Endothelial cell of umbilical vein (primary cell): Measurements from ENCODE around the gene PTPRQ. TPM values are rescaled to one million over a fixed set of nuclear protein-coding genes. Genes with fewer than 3 reads are reported as not detected.

Experiments used
- BruUV-seq: library from RNA; stranded (reverse); fragments of 400-500 nt; replicated peaks from 2 replicates; lab custom pipeline; 2021; lab: Mats Ljungman, UMichigan
- CTCF ChIA-PET: fragments of 300-600, 350-600 bp; sonication (Branson Sonifier 250); formaldehyde crosslinking; loops from one replicate; lab custom pipeline; 2021; ENCODE audit warnings: antibody characterized with exemption, inconsistent platforms; lab: Charles Lee
- POLR2A ChIA-PET: fragments of 300-600, 350-600 bp; sonication (Branson Sonifier 250); formaldehyde crosslinking; loops from one replicate; lab custom pipeline; 2021; ENCODE audit warnings: antibody characterized with exemption, inconsistent platforms; lab: Charles Lee
- DNase-seq: peaks from one replicate; pipeline ENCODE4 v3.0.0-alpha.2; 2011; ENCODE audit warnings: low read depth, low spot score
- FAIRE-seq: peaks from 2 replicates; lab custom pipeline; 2011; peaks lifted over from hg19 to GRCh38; lab: Jason Lieb, UNC
- H2AFZ ChIP-seq: 2 replicates; pipeline ENCODE4 v1.6.0; 2012; ENCODE audit warnings: low read depth, low read length, control low read depth, inconsistent platforms
- H3K27ac ChIP-seq: 2 replicates; pipeline ENCODE4 v1.5.1; 2011; ENCODE audit warnings: low read depth, mild to moderate bottlenecking, control low read depth, low read length, moderate library complexity; ENCODE audit not compliant: insufficient read depth
- H3K27me3 ChIP-seq, 2 experiments: 2 replicates each; pipeline versions ENCODE4 v1.6.0 to v1.6.1; 2011; ENCODE audit warnings: low read length in 2 of 2, mixed read lengths in 1 of 2; ENCODE audit not compliant: control insufficient read depth in 2 of 2, insufficient read depth in 2 of 2
- H3K36me3 ChIP-seq, 2 experiments: 2 replicates in 1 of 2; 3 replicates in 1 of 2; pipeline ENCODE4 v1.5.1; 2011; ENCODE audit warnings: low read length in 2 of 2, mild to moderate bottlenecking in 1 of 2, moderate library complexity in 1 of 2; ENCODE audit not compliant: control insufficient read depth in 2 of 2, insufficient read depth in 2 of 2; ENCODE audit errors: extremely low read depth in 1 of 2
- H3K4me1 ChIP-seq: 3 replicates; pipeline ENCODE4 v1.5.1; 2011; ENCODE audit warnings: mild to moderate bottlenecking, low read length; ENCODE audit not compliant: control insufficient read depth, insufficient read depth; ENCODE audit errors: extremely low read depth
- H3K4me2 ChIP-seq: 2 replicates; pipeline ENCODE4 v1.6.1; 2011; ENCODE audit warnings: low read length, control low read depth, mixed read lengths; ENCODE audit not compliant: insufficient read depth
- H3K4me3 ChIP-seq, 3 experiments: fragments of 200-600 bp in 1 of 3; sonication (generic), shearing (Covaris generic) in 1 of 3; replicated peaks in 1 of 3; 2 replicates each; pipeline ENCODE4 v1.5.1; 2011 to 2016; ENCODE audit warnings: control low read depth in 3 of 3, low read length in 3 of 3, mild to moderate bottlenecking in 2 of 3, inconsistent platforms in 1 of 3, low read depth in 1 of 3, moderate library complexity in 1 of 3; ENCODE audit not compliant: insufficient read depth in 1 of 3
- H3K79me2 ChIP-seq: 2 replicates; pipeline ENCODE4 v1.6.0; 2012; ENCODE audit warnings: low read length, inconsistent platforms; ENCODE audit not compliant: control insufficient read depth, insufficient read depth
- H3K9ac ChIP-seq: replicated peaks from 2 replicates; pipeline ENCODE3; 2011; ENCODE audit warnings: low read length, control low read depth; ENCODE audit not compliant: insufficient read depth; ENCODE audit errors: extremely low read depth
- H3K9me1 ChIP-seq: replicated peaks from 3 replicates; pipeline ENCODE4 v1.6.0; 2011; ENCODE audit warnings: mild to moderate bottlenecking, low read length; ENCODE audit not compliant: control insufficient read depth, insufficient read depth; ENCODE audit errors: extremely low read depth
- H3K9me3 ChIP-seq: replicated peaks from 2 replicates; pipeline ENCODE4 v1.5.1; 2012; ENCODE audit warnings: low read length, inconsistent platforms; ENCODE audit not compliant: control insufficient read depth, insufficient read depth
- H4K20me1 ChIP-seq: replicated peaks from 2 replicates; pipeline ENCODE3; 2011; ENCODE audit warnings: mild to moderate bottlenecking, low read length; ENCODE audit not compliant: control insufficient read depth, insufficient read depth; ENCODE audit errors: extremely low read depth
- FOS ChIP-seq: IDR thresholded peaks from 2 replicates; pipeline ENCODE4 v1.6.1; 2011; ENCODE audit warnings: mild to moderate bottlenecking, low read length, moderate library complexity, borderline replicate concordance; ENCODE audit not compliant: insufficient read depth
- GATA2 ChIP-seq: IDR thresholded peaks from 2 replicates; pipeline ENCODE4 v1.7.0; 2011; ENCODE audit warnings: low read depth, mild to moderate bottlenecking, moderate library complexity, mixed read lengths, low read length; ENCODE audit not compliant: insufficient read length, insufficient read depth
- POLR2AphosphoS5 ChIP-seq: IDR thresholded peaks from 2 replicates; pipeline ENCODE4 v1.6.1; 2012; ENCODE audit warnings: low read depth, mild to moderate bottlenecking, control low read depth, low read length, moderate library complexity; ENCODE audit not compliant: insufficient read depth
- dilution Hi-C: fragments of 300-500 bp; cut with MboI; formaldehyde crosslinking; loops from one replicate; pipeline ENCODE4 v1.15.0; 2019; ENCODE audit warnings: low sequenced_read_pairs; ENCODE audit not compliant: extremely low pct_ligation_motif_present
- intact Hi-C: fragments of 100-400 bp; cut with micrococcal nuclease; formaldehyde crosslinking; loops from one replicate; pipeline ENCODE4 v1.10.0; 2022
- polyA plus RNA-seq, 4 experiments: library from polyadenylated mRNA; depleted of rRNA in 3 of 4; stranded (reverse) in 3 of 4; unstranded in 1 of 4; fragments of >200 nt; gene quantifications; 2 replicates each; pipeline versions ENCODE4 v1.2.1 to v1.2.3, GENCODE V29; 2011 to 2012; ENCODE audit warnings: missing spikeins in 1 of 4
- total RNA-seq: library from RNA; stranded (reverse); gene quantifications from 2 replicates; pipeline ENCODE4 v1.2.3, GENCODE V29; 2021
- TF ChIP-seq, protein P1 (sequence below), 2 donors: IDR thresholded peaks; 1 replicate in 1 of 2; 2 replicates in 1 of 2; pipeline ENCODE4 v1.5.1; 2011; ENCODE audit warnings: low read length in 2 of 2, mild to moderate bottlenecking in 2 of 2, moderate library complexity in 2 of 2, control low read depth in 1 of 2, inconsistent platforms in 1 of 2, low read depth in 1 of 2; ENCODE audit not compliant: insufficient read depth in 1 of 2; ENCODE audit errors: extremely low read depth in 1 of 2

The PTPRQ gene
- total and polyA plus RNA-seq, 2 donors (not counting 3 experiments of a cell fraction or from before 2014, with no cell fraction given): not detected

DNA sequence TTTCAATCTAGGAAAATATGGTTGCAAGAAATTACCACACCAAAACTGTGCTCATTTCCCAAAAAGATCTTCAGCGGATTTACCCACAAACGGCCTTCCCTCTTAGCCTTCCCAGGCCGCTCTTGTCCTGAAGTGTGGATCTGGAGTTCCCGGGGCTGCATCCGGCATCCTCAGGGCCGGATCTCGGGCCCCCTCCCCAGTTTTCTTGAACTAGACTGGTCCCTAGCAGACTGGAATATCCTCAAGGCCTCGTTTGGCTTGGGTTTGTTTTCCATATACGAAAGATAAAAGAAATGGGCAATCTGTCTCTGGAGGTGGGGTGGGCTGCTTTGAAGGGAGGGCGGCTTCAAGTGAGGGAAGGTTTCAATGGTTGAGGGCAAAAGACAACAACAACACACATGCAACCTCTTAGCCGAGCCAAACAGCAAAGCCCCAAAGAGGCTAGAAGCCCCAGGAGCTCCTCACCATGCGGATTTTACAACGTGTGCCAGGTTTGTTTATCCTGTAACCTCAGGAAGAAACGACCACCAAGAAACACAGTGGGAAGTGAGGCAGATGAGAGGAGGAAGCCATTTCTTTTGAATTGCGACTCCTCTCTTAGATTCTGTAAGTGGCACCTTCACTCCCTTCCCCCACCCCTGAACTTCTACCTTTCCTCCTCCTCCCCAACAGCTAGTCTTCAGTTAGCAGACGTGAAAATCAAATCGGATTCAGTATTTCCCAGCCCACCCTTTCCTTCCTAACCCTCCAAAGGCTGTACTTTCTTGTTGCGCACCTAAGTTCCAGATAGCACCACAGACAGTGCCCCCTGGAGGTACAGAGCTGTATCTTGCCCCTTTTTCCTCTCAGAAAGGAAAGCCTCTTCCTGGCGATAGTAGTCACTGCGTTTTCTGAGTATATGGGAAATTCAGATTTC is 266.0 kb downstream of the PTPRQ start:
- no peaks in the 10 kb centered on the region for H3K36me3 ChIP-seq
- no peaks in the 10 kb centered on the region for H3K9me1 ChIP-seq
- H2AFZ ChIP-seq: no peak overlapping the region
- no peaks in the 10 kb centered on the region for H3K27me3 ChIP-seq
- intact Hi-C loops: no loop called here
- dilution Hi-C loops: no loop called here
- no peak overlapping the region for H3K27ac ChIP-seq
- no peaks in the 10 kb centered on the region for H3K79me2 ChIP-seq
- no peak for FAIRE-seq
- no peak overlapping the region for H3K9ac ChIP-seq
- H3K9me3 ChIP-seq: no peaks in the 10 kb centered on the region
- H3K4me2 ChIP-seq: no peak overlapping the region
- TF ChIP-seq FOS (no peak), GATA2 (no peak), POLR2AphosphoS5 (no peak)
- TF ChIP-seq, protein P1, sequence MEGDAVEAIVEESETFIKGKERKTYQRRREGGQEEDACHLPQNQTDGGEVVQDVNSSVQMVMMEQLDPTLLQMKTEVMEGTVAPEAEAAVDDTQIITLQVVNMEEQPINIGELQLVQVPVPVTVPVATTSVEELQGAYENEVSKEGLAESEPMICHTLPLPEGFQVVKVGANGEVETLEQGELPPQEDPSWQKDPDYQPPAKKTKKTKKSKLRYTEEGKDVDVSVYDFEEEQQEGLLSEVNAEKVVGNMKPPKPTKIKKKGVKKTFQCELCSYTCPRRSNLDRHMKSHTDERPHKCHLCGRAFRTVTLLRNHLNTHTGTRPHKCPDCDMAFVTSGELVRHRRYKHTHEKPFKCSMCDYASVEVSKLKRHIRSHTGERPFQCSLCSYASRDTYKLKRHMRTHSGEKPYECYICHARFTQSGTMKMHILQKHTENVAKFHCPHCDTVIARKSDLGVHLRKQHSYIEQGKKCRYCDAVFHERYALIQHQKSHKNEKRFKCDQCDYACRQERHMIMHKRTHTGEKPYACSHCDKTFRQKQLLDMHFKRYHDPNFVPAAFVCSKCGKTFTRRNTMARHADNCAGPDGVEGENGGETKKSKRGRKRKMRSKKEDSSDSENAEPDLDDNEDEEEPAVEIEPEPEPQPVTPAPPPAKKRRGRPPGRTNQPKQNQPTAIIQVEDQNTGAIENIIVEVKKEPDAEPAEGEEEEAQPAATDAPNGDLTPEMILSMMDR (IDR thresholded peaks at IDR 0.05; ENCODE audit: extremely low read depth in 1 of 2, insufficient read depth in 1 of 2, low read depth in 1 of 2, low read length in 2 of 2): peak; percentile 3 to 8
- ChIA-PET POLR2A (no interaction called here), CTCF (interaction anchor here (1.4 kb wide), 1 partner anchor 11 kb away, joined by 4 read pairs; no protein-coding TSS in a partner anchor)
- BruUV-seq: no TSS peak
- DNase-seq: no peak
- H3K4me1 ChIP-seq: no peaks in the 10 kb centered on the region
- no peaks in the 10 kb centered on the region for H4K20me1 ChIP-seq
- H3K4me3 ChIP-seq: no peak overlapping the region
